HepG2 (cell line): ENCODE results near the gene NEDD4.

ENCODE experiments used
- CENPX ChIP-seq: sonication (generic); formaldehyde crosslinking; IDR thresholded peaks from 2 replicates; pipeline ENCODE4 v1.9.0; 2021; ENCODE audit warnings: mild to moderate bottlenecking, missing genetic modification reagents, moderate library complexity
- CTCF ChIP-seq: sonication (generic); formaldehyde crosslinking; IDR thresholded peaks from 2 replicates; pipeline ENCODE4 v1.5.0; 2020; ENCODE audit warnings: mild to moderate bottlenecking, missing genetic modification reagents, moderate library complexity
- FOXO1 ChIP-seq: sonication (generic); formaldehyde crosslinking; IDR thresholded peaks from 2 replicates; pipeline ENCODE4 v1.4.0; 2020; ENCODE audit warnings: missing genetic modification reagents
- KDM4B ChIP-seq: sonication (generic); formaldehyde crosslinking; IDR thresholded peaks from 2 replicates; pipeline ENCODE4 v1.4.0; 2020; ENCODE audit warnings: missing genetic modification reagents
- MXD4 ChIP-seq: IDR thresholded peaks from 2 replicates; pipeline ENCODE4 v1.6.1; 2016; ENCODE audit warnings: mild to moderate bottlenecking, missing biosample characterization, missing genetic modification reagents
- RBM22 ChIP-seq: fragments of 200-400 bp; formaldehyde crosslinking; optimal IDR thresholded peaks from 2 replicates; pipeline ENCODE3; 2017; ENCODE audit warnings: mild to moderate bottlenecking, low read length, moderate library complexity
- SMAD3 ChIP-seq: sonication (generic); formaldehyde crosslinking; IDR thresholded peaks from 2 replicates; pipeline ENCODE4 v1.4.0; 2020; ENCODE audit warnings: missing genetic modification reagents
- SMC3 ChIP-seq: IDR thresholded peaks from 2 replicates; pipeline ENCODE4 v1.6.1; 2011; ENCODE audit warnings: low read length, improper control_type of control experiment
- SRY ChIP-seq: sonication (generic); formaldehyde crosslinking; IDR thresholded peaks from 2 replicates; pipeline ENCODE4 v1.8.0; 2022; ENCODE audit warnings: mild to moderate bottlenecking, missing genetic modification reagents
- TEAD2 ChIP-seq: sonication (generic); formaldehyde crosslinking; IDR thresholded peaks from 2 replicates; pipeline ENCODE4 v1.9.0; 2021; ENCODE audit warnings: missing genetic modification reagents
- ZNF362 ChIP-seq: sonication (generic); formaldehyde crosslinking; IDR thresholded peaks from 2 replicates; pipeline ENCODE4 v1.4.0; 2020; ENCODE audit warnings: missing genetic modification reagents, mild to moderate bottlenecking, borderline replicate concordance
- ZNF558 ChIP-seq: sonication (generic); formaldehyde crosslinking; IDR thresholded peaks from 2 replicates; pipeline ENCODE4 v1.9.0; 2022; ENCODE audit warnings: mild to moderate bottlenecking, missing genetic modification reagents, borderline replicate concordance
- ZNF576 ChIP-seq: sonication (generic); formaldehyde crosslinking; IDR thresholded peaks from 2 replicates; pipeline ENCODE4 v1.4.0; 2020; ENCODE audit warnings: mild to moderate bottlenecking, missing genetic modification reagents

GRCh38 chr15:55900019-55900418 lies 93.4 kb downstream of the NEDD4 start:
- TF ChIP-seq SMC3 (no peak), ZNF558 (no peak), TEAD2 (CRISPR knock-in tag) (no peak), CTCF (CRISPR knock-in tag) (no peak), ZNF362 (CRISPR knock-in tag) (no peak), FOXO1 (no peak), KDM4B (CRISPR knock-in tag) (no peak), RBM22 (no peak), MXD4 (no peak), ZNF576 (no peak), CENPX (no peak), SMAD3 (CRISPR knock-in tag) (no peak), SRY (CRISPR knock-in tag) (no peak)
